Spleen (tissue), 11 donors: ENCODE data around the gene E2F8. TPM values are rescaled to one million over a fixed set of nuclear protein-coding genes. Genes with fewer than 3 reads are reported as not detected.
"Not testable (repeated sequence)": the region's sequence is repeated elsewhere in the genome, so short reads cannot be mapped to it uniquely, and the experiment has no call there.

Source experiments
- DNase-seq: peaks from one replicate; pipeline ENCODE4 v3.0.0-alpha.2; 2020
- H3K27ac ChIP-seq, 8 donors: fragments of 200-600 bp; sonication (generic) in 7 of 8; 1 replicate in 4 of 8; 2 replicates in 4 of 8; pipeline versions ENCODE4 v1.5.0 to v1.8.0; 2016 to 2021; ENCODE audit warnings: inconsistent platforms in 4 of 8, mild to moderate bottlenecking in 4 of 8, moderate library complexity in 1 of 8
- H3K27me3 ChIP-seq, 7 donors: fragments of 200-600 bp; sonication (generic) in 6 of 7; replicated peaks in 1 of 7; 1 replicate in 4 of 7; 2 replicates in 3 of 7; pipeline versions ENCODE4 v1.5.0 to v1.8.0; 2016 to 2021; ENCODE audit warnings: inconsistent platforms in 3 of 7, mild to moderate bottlenecking in 1 of 7
- H3K36me3 ChIP-seq, 6 donors: fragments of 200-600 bp; sonication (generic) in 5 of 6; 1 replicate in 4 of 6; 2 replicates in 2 of 6; pipeline versions ENCODE4 v1.5.0 to v1.8.0; 2016 to 2021; ENCODE audit warnings: inconsistent platforms in 2 of 6
- H3K4me1 ChIP-seq, 6 donors: fragments of 200-600 bp; sonication (generic) in 5 of 6; 1 replicate in 3 of 6; 2 replicates in 3 of 6; pipeline versions ENCODE4 v1.5.0 to v1.8.0; 2016 to 2021; ENCODE audit warnings: inconsistent platforms in 3 of 6
- H3K4me3 ChIP-seq, 8 donors: fragments of 200-600 bp; sonication (generic) in 7 of 8; 1 replicate in 4 of 8; 2 replicates in 4 of 8; pipeline versions ENCODE4 v1.5.0 to v1.8.0; 2016 to 2021; ENCODE audit warnings: inconsistent platforms in 4 of 8, mild to moderate bottlenecking in 4 of 8, moderate library complexity in 2 of 8
- H3K9me3 ChIP-seq, 8 donors: fragments of 200-600 bp; sonication (generic) in 7 of 8; 1 replicate in 4 of 8; 2 replicates in 4 of 8; pipeline versions ENCODE4 v1.5.0 to v1.8.0; 2016 to 2021; ENCODE audit warnings: inconsistent platforms in 4 of 8
- CTCF ChIP-seq, 11 experiments: fragments of 200-600 bp in 7 of 11; fragments of 450-650 bp in 4 of 11; sonication (generic) in 4 of 11; IDR thresholded peaks in 8 of 11; conservative IDR thresholded peaks in 3 of 11; 1 replicate in 7 of 11; 2 replicates in 4 of 11; pipeline versions ENCODE4 v1.4.0 to v1.8.0; 2016 to 2021; ENCODE audit warnings: antibody characterized with exemption in 11 of 11, inconsistent platforms in 4 of 11, mild to moderate bottlenecking in 1 of 11
- POLR2A ChIP-seq, 3 donors: fragments of 450-650 bp; IDR thresholded peaks; one replicate each; pipeline ENCODE4 v1.5.1; 2017; ENCODE audit warnings: antibody characterized with exemption in 3 of 3, mild to moderate bottlenecking in 1 of 3
- POLR2AphosphoS5 ChIP-seq, 3 donors: sonication (generic); formaldehyde crosslinking; IDR thresholded peaks; one replicate each; pipeline ENCODE4 v1.5.1; 2017; ENCODE audit warnings: antibody characterized with exemption in 3 of 3
- WGBS, 5 donors: extraction: QIAGEN DNeasy Blood & Tissue Kit in 3 of 5; methylation state at CpG; one replicate each; pipeline versions ENCODE4 v1.1.5 to v1.1.7; 2013 to 2018; 5-methylcytosine and 5-hydroxymethylcytosine counted together
- intact Hi-C: fragments of 100-400 bp; cut with DNase I; formaldehyde crosslinking; loops from one replicate; pipeline ENCODE4 v1.15.0; 2023; ENCODE audit warnings: low total_unique reads
- polyA plus RNA-seq, 3 donors: library from polyadenylated mRNA; stranded (reverse); fragments of 200-250 nt; gene quantifications; one replicate each; pipeline ENCODE4 v1.2.1, GENCODE V29; 2013
- total RNA-seq, 7 donors: library from RNA; depleted of rRNA in 3 of 7; stranded (reverse); fragments of >200 nt in 3 of 7; fragmentation: NEBNext Ultra II Directional in 4 of 7; extraction: Animal tissue kit (Norgen Biotek cat#: 25700) in 4 of 7; gene quantifications; one replicate each; pipeline versions ENCODE4 v1.1.0 to v1.2.1, GENCODE V29; 2016 to 2021
- donor health status: healthy with polysubstance abuse.
- donor health status: DM: no; HTN: no; CAD: no; lungs with moderate emphysema.
- donor health status: DM: no; HTN: no; CAD: no.
- donor health status: Bipolar disorder and iron deficiency.
- donor health status: healthy.
- donor health status: DM: no; HTN: no; CAD: no.
- donor health status: DM: yes; HTN: yes; CAD: no.

The E2F8 gene
- total and polyA plus RNA-seq, 10 donors: 0.22 to 4.5 (median 1.8) TPM

- H3K4me3 ChIP-seq: no peak overlapping the region
- no peak overlapping the region for H3K27ac ChIP-seq
- H3K27me3 ChIP-seq: no peaks in the 10 kb centered on the region
- WGBS, 5 donors: 64 to 79% (median 77%) methylated on average over 4 of the region's 4 CpGs
- H3K36me3 ChIP-seq: no peaks in the 10 kb centered on the region
- no peak for DNase-seq
- intact Hi-C loops: no loop called here
- peaks cover 0 to 6% (median 0%) of the 10 kb centered on the region in 6 donors for H3K4me1 ChIP-seq
- no peaks in the 10 kb centered on the region for H3K9me3 ChIP-seq
- TF ChIP-seq CTCF (IDR thresholded peaks at IDR 0.05 in 8 of 11, conservative IDR thresholded peaks at IDR 0.05 in 3 of 11) (no peak), POLR2AphosphoS5 (IDR thresholded peaks at IDR 0.05) (no peak), POLR2A (IDR thresholded peaks at IDR 0.05) (no peak)
Measured at GRCh38 chr11:19258641-19259230, 18.0 kb upstream of the E2F8 start.

- WGBS, 5 donors: 57 to 83% (median 59%) methylated on average over 3 of the region's 3 CpGs
- H3K36me3 ChIP-seq, H3K4me1 ChIP-seq, DNase-seq, H3K27ac ChIP-seq, H3K4me3 ChIP-seq, H3K27me3 ChIP-seq, H3K9me3 ChIP-seq, intact Hi-C loops: not testable (repeated sequence)
Measured at GRCh38 chr11:19254441-19254840, 13.7 kb upstream of the E2F8 start.

- H3K36me3 ChIP-seq: no peaks in the 10 kb centered on the region
- H3K4me1 ChIP-seq: no peaks in the 10 kb centered on the region
- H3K9me3 ChIP-seq: no peaks in the 10 kb centered on the region
- no peaks in the 10 kb centered on the region for H3K27me3 ChIP-seq
- H3K4me3 ChIP-seq: no peak overlapping the region
- no peak for DNase-seq
- H3K27ac ChIP-seq: no peak overlapping the region
- intact Hi-C loops: no loop called here
- TF ChIP-seq POLR2A (IDR thresholded peaks at IDR 0.05): no peak
- TF ChIP-seq CTCF (IDR thresholded peaks at IDR 0.05 in 8 of 11, conservative IDR thresholded peaks at IDR 0.05 in 3 of 11): no peak
- TF ChIP-seq POLR2AphosphoS5 (IDR thresholded peaks at IDR 0.05): no peak
- WGBS, 5 donors: 40 to 59% (median 48%) methylated on average over 3 of the region's 3 CpGs
Measured at GRCh38 chr11:19253817-19254216, 13.1 kb upstream of the E2F8 start.

GRCh38 chr11:19253153-19253745 lies 12.5 kb upstream of the E2F8 start:
- 70 to 83% (median 76%) methylated on average over 7 of the region's 7 CpGs for WGBS, 5 donors
- Histone ChIP-seq H3K27ac (no peak overlapping the region), H3K27me3 (no peaks in the 10 kb centered on the region), H3K9me3 (no peaks in the 10 kb centered on the region), H3K4me3 (no peak overlapping the region), H3K36me3 (no peaks in the 10 kb centered on the region), H3K4me1 (no peaks in the 10 kb centered on the region)
- no peak for DNase-seq
- intact Hi-C loops: no loop called here
- TF ChIP-seq POLR2A (IDR thresholded peaks at IDR 0.05) (no peak), POLR2AphosphoS5 (IDR thresholded peaks at IDR 0.05) (no peak), CTCF (IDR thresholded peaks at IDR 0.05 in 8 of 11, conservative IDR thresholded peaks at IDR 0.05 in 3 of 11) (no peak)
